ENCODE measurements around the gene SELENOP.

- TF ChIP-seq GATA2 (IDR thresholded peaks at IDR 0.05; ENCODE audit: low read depth, low read length) (no peak), GATA3 (IDR thresholded peaks at IDR 0.05; ENCODE audit: low read depth, low read length) (no peak)
Observed at GRCh38 chr5:42851481-42851880, 39.8 kb upstream of the SELENOP start.
